CD4-positive, alpha-beta memory T cell (primary cell): ENCODE data around the gene TMEM140. TPM values are rescaled to one million over a fixed set of nuclear protein-coding genes. Genes with fewer than 3 reads are reported as not detected.

Source experiments
- CTCF ChIA-PET: fragments of 350-600 bp; sonication (Branson Sonifier 250); formaldehyde crosslinking; loops from one replicate; lab custom pipeline; 2021; ENCODE audit warnings: inconsistent platforms; ENCODE audit not compliant: partially characterized antibody; lab: Charles Lee
- POLR2A ChIA-PET: fragments of 350-600 bp; sonication (Branson Sonifier 250); formaldehyde crosslinking; loops from one replicate; lab custom pipeline; 2021; ENCODE audit not compliant: partially characterized antibody; lab: Charles Lee
- DNase-seq, 5 donors: peaks; one replicate each; pipeline versions ENCODE4 v3.0.0 to v3.0.0-alpha.2; 2020 to 2022; ENCODE audit warnings: mixed read lengths in 1 of 5
- H3K27ac ChIP-seq: one replicate; pipeline ENCODE4 v1.7.0; 2013; ENCODE audit warnings: low read depth, low read length
- H3K27me3 ChIP-seq: 2 replicates; pipeline ENCODE4 v1.7.0; 2013; ENCODE audit warnings: mild to moderate bottlenecking, low read length, moderate library complexity; ENCODE audit not compliant: insufficient read depth
- H3K36me3 ChIP-seq: 2 replicates; pipeline ENCODE4 v1.7.0; 2013; ENCODE audit warnings: mild to moderate bottlenecking, low read length, moderate library complexity; ENCODE audit not compliant: insufficient read depth
- H3K4me1 ChIP-seq: 2 replicates; pipeline ENCODE4 v1.7.0; 2013; ENCODE audit warnings: mild to moderate bottlenecking, low read length, moderate library complexity; ENCODE audit not compliant: insufficient read depth
- H3K4me3 ChIP-seq, 2 donors: one replicate each; pipeline ENCODE4 v1.7.0; 2013; ENCODE audit warnings: low read length in 2 of 2, mild to moderate bottlenecking in 1 of 2
- H3K9me3 ChIP-seq, 2 donors: one replicate each; pipeline ENCODE4 v1.7.0; 2013; ENCODE audit warnings: low read length in 2 of 2, control low read depth in 1 of 2; ENCODE audit not compliant: control insufficient read depth in 1 of 2
- H3K27ac Mint-ChIP-seq, 7 donors: one replicate each; pipeline ENCODE4 v1.8.0; 2020 to 2021; ENCODE audit warnings: mixed read lengths in 7 of 7, mild to moderate bottlenecking in 6 of 7, inconsistent platforms in 3 of 7, moderate library complexity in 3 of 7
- H3K27me3 Mint-ChIP-seq, 2 donors: one replicate each; pipeline ENCODE4 v1.8.0; 2020 to 2021; ENCODE audit warnings: mixed read lengths in 2 of 2
- H3K36me3 Mint-ChIP-seq, 2 donors: one replicate each; pipeline ENCODE4 v1.8.0; 2020 to 2021; ENCODE audit warnings: mixed read lengths in 2 of 2, inconsistent platforms in 1 of 2, mild to moderate bottlenecking in 1 of 2
- H3K4me1 Mint-ChIP-seq, 4 donors: one replicate each; pipeline ENCODE4 v1.8.0; 2020 to 2021; ENCODE audit warnings: mixed read lengths in 4 of 4, mild to moderate bottlenecking in 1 of 4
- H3K4me3 Mint-ChIP-seq, 8 donors: one replicate each; pipeline ENCODE4 v1.8.0; 2020 to 2021; ENCODE audit warnings: mixed read lengths in 8 of 8, mild to moderate bottlenecking in 7 of 8, moderate library complexity in 6 of 8, inconsistent platforms in 3 of 8
- H3K9me3 Mint-ChIP-seq, 8 donors: one replicate each; pipeline ENCODE4 v1.8.0; 2020 to 2021; ENCODE audit warnings: mixed read lengths in 8 of 8, mild to moderate bottlenecking in 5 of 8, inconsistent platforms in 3 of 8, moderate library complexity in 1 of 8
- intact Hi-C: fragments of 100-400 bp; cut with micrococcal nuclease; formaldehyde crosslinking; loops from one replicate; pipeline ENCODE4 v1.15.1; 2023
- polyA plus RNA-seq, 2 donors: library from polyadenylated mRNA; unstranded; fragments of 300-500 nt; fragmentation: Illumina TruSeq; gene quantifications; one replicate each; pipeline ENCODE4 v1.2.3, GENCODE V29; 2021
- total RNA-seq, 2 experiments: library from RNA; stranded (reverse); gene quantifications; one replicate each; pipeline ENCODE4 v1.2.3, GENCODE V29; 2021

TMEM140 gene
- total and polyA plus RNA-seq, 4 experiments from 2014 or later, result 13.6 to 31.3 (median 29.6) TPM

DNA sequence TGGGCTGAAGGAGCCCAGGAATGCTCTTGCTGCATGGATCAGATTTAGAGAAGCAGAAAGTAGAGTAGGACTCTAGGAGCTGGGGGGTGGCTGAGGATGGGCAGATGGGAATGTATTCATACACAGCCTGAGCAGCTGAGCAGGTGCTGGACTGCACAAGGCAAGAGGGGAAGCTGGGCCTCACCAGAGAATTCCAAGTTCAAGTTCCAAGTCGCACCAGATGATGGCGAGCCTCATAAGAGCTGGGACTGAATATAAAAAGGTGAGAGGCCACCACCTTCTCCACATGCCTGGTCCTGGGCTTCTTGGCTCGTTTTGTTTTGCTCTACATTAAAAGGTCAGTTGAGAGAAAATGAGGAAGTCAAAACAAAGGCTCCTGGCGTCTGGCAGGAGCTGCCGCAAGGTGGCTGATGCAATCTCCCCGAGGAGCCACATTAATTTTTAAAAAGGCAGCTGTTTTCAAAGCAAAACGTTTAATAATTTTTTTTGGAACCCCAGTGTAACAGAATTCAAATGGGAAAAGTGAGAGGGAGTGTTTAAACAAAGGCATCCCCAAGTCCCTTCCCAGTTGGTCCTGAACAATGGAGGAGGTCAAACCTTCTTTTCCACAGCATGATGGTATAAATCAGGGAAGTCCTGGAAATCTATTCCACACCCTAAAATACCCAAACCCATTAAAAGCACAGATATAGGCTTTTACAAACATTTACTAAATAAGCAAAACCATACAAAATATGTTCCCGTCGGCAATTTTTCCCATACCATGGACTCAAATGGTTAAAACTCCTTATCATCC is 13.2 kb downstream of the TMEM140 start:
- Histone ChIP-seq H3K4me1 (peaks cover 39% of the 10 kb centered on the region), H3K27ac (no peak overlapping the region), H3K36me3 (peaks cover 4% of the 10 kb centered on the region), H3K27me3 (no peaks in the 10 kb centered on the region), H3K9me3 (peaks cover 0 to 2% of the 10 kb centered on the region in 2 donors), H3K4me3 (no peak overlapping the region)
- peaks cover 67 to 73% of the 10 kb centered on the region in 2 donors for H3K36me3 Mint-ChIP-seq
- peaks cover 0 to 18% (median 11%) of the 10 kb centered on the region in 8 donors for H3K9me3 Mint-ChIP-seq
- peak overlapping the region in 2 of 8 donors; percentile 40 to 44 for H3K4me3 Mint-ChIP-seq
- ChIA-PET POLR2A (interaction anchor here (0.6 to 5.4 kb wide), 5 partner anchors 8 to 489 kb away, joined by 3 to 74 read pairs (median 5); partner anchors contain the start of genes CYREN and TMEM140), CTCF (interaction anchor here (1.7 to 12.3 kb wide), 4 partner anchors 9 to 176 kb away, joined by 6 to 162 read pairs (median 16); partner anchors contain the start of genes AGBL3, CYREN and TMEM140)
- no peak for DNase-seq
- H3K27me3 Mint-ChIP-seq, result no peaks in the 10 kb centered on the region
- H3K4me1 Mint-ChIP-seq, result peaks cover 27 to 72% (median 53%) of the 10 kb centered on the region in 4 donors
- intact Hi-C loops, result no loop called here
- H3K27ac Mint-ChIP-seq, result peak overlapping the region; percentile 52 to 85 (median 74)

DNA sequence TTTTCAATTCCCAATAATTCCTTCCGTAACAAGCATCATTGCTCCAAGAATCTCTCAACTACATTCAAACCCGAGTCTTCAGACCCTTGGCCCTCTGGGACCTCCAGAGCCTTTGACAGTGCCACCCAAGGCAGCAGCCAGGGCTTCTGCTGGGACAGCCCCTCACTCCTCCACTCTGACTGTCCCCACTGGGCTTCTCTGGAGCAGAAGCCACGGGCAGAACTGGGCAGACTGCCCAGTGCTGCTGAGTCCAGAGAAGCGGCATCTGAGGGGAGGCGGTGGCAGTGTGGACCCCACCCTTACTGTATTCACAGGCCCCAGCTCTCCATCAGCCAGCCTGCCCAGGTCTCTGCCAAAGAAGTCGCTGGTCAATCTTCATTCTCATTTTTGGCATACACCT is 13.8 kb downstream of the TMEM140 start:
- Mint-ChIP-seq H3K27ac (peak overlapping the region in 4 of 7 donors; percentile 52 to 81 (median 67)), H3K4me1 (peaks cover 28 to 74% (median 56%) of the 10 kb centered on the region in 4 donors), H3K4me3 (peak overlapping the region in 1 of 8 donors; percentile 44), H3K9me3 (peaks cover 0 to 12% (median 6%) of the 10 kb centered on the region in 8 donors), H3K36me3 (peaks cover 62 to 73% of the 10 kb centered on the region in 2 donors), H3K27me3 (no peaks in the 10 kb centered on the region)
- H3K4me1 ChIP-seq, result peaks cover 39% of the 10 kb centered on the region
- H3K9me3 ChIP-seq, result no peaks in the 10 kb centered on the region
- H3K4me3 ChIP-seq, result no peak overlapping the region
- H3K27ac ChIP-seq, result no peak overlapping the region
- H3K36me3 ChIP-seq, result peaks cover 10% of the 10 kb centered on the region
- CTCF ChIA-PET, result interaction anchor here (1.8 to 12.3 kb wide), 3 partner anchors 8 to 177 kb away, joined by 6 to 162 read pairs (median 26); partner anchors contain the start of genes AGBL3, CYREN and TMEM140
- DNase-seq, result no peak
- intact Hi-C loops, result no loop called here
- POLR2A ChIA-PET, result interaction anchor here (0.9 to 5.4 kb wide), 3 partner anchors 8 to 14 kb away, joined by 7 to 74 read pairs (median 59); partner anchors contain the start of genes CYREN and TMEM140
- no peaks in the 10 kb centered on the region for H3K27me3 ChIP-seq

DNA sequence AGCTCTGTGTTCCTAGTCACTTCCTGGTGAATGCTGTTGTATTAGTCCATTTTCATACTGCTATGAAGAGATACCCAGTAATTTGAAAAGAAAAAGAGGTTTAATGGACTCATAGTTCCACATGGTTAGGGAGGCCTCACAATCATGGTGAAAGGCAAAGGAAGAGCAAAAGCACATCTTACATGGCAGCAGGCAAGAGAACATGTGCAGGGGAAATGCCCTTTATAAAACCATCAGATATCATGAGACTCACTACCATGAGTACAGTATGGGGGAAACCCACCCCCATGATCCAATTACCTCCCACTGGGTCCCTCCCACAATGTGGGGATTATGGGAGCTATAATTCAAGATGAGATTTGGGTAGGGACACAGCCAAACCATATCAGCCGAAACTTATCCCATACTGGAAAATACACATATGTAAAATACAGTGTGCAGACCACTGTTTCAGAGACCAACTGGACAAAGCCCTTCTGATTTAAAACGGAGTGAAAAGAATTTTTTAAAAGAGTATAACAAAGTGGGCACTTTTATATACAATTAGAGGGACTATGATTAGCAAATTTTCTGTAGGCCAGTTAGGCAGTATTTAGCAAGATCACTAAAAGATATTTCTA is 14.6 kb downstream of the TMEM140 start:
- H3K27me3 Mint-ChIP-seq, result no peaks in the 10 kb centered on the region
- Histone ChIP-seq H3K36me3 (peaks cover 18% of the 10 kb centered on the region), H3K4me3 (no peak overlapping the region), H3K4me1 (peaks cover 43% of the 10 kb centered on the region), H3K9me3 (no peaks in the 10 kb centered on the region), H3K27me3 (no peaks in the 10 kb centered on the region), H3K27ac (no peak overlapping the region)
- H3K4me1 Mint-ChIP-seq, result peaks cover 30 to 73% (median 55%) of the 10 kb centered on the region in 4 donors
- ChIA-PET CTCF (interaction anchor here (1.2 to 12.3 kb wide), 3 partner anchors 8 to 177 kb away, joined by 4 to 162 read pairs (median 26); partner anchors contain the start of genes AGBL3, CYREN and TMEM140), POLR2A (interaction anchor here (0.9 to 5.1 kb wide), 3 partner anchors 7 to 175 kb away, joined by 7 to 59 read pairs (median 7); partner anchors contain the start of genes CYREN and TMEM140)
- H3K36me3 Mint-ChIP-seq, result peaks cover 59 to 74% of the 10 kb centered on the region in 2 donors
- H3K9me3 Mint-ChIP-seq, result peaks cover 0 to 6% (median 1%) of the 10 kb centered on the region in 8 donors
- H3K27ac Mint-ChIP-seq, result peak overlapping the region in 5 of 7 donors; percentile 23 to 90 (median 75)
- no peak for DNase-seq
- intact Hi-C loops, result no loop called here
- no peak overlapping the region for H3K4me3 Mint-ChIP-seq

DNA sequence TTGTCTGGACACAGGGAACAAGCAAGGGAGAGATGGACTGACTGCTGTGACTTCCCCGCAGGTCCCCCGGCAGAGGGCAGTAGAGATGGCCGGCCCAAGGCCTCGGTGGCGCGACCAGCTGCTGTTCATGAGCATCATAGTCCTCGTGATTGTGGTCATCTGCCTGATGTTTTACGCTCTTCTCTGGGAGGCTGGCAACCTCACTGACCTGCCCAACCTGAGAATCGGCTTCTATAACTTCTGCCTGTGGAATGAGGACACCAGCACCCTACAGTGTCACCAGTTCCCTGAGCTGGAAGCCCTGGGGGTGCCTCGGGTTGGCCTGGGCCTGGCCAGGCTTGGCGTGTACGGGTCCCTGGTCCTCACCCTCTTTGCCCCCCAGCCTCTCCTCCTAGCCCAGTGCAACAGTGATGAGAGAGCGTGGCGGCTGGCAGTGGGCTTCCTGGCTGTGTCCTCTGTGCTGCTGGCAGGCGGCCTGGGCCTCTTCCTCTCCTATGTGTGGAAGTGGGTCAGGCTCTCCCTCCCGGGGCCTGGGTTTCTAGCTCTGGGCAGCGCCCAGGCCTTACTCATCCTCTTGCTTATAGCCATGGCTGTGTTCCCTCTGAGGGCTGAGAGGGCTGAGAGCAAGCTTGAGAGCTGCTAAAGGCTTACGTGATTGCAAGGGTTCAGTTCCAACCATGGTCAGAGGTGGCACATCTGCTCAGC is 16.6 kb downstream of the TMEM140 start:
- Histone ChIP-seq H3K27me3 (no peaks in the 10 kb centered on the region), H3K9me3 (no peaks in the 10 kb centered on the region), H3K4me1 (peaks cover 42% of the 10 kb centered on the region), H3K27ac (no peak overlapping the region), H3K36me3 (peaks cover 22% of the 10 kb centered on the region), H3K4me3 (no peak overlapping the region)
- peaks cover 66 to 84% of the 10 kb centered on the region in 2 donors for H3K36me3 Mint-ChIP-seq
- peaks cover 0 to 6% (median 1%) of the 10 kb centered on the region in 8 donors for H3K9me3 Mint-ChIP-seq
- H3K27me3 Mint-ChIP-seq, result no peaks in the 10 kb centered on the region
- intact Hi-C loops, result no loop called here
- DNase-seq, result no peak
- peaks cover 43 to 82% (median 60%) of the 10 kb centered on the region in 4 donors for H3K4me1 Mint-ChIP-seq
- ChIA-PET CTCF (interaction anchor here (0.6 to 12.3 kb wide), 4 partner anchors 15 to 179 kb away, joined by 3 to 162 read pairs (median 58); partner anchors contain the start of genes AGBL3 and TMEM140), POLR2A (interaction anchor here (1.0 to 9.4 kb wide), 5 partner anchors 16 to 519 kb away, joined by 3 to 215 read pairs (median 4); partner anchors contain the start of genes TMEM140 and WDR91)
- peak overlapping the region in 1 of 8 donors; percentile 51 for H3K4me3 Mint-ChIP-seq
- H3K27ac Mint-ChIP-seq, result peak overlapping the region; percentile 42 to 85 (median 71)

DNA sequence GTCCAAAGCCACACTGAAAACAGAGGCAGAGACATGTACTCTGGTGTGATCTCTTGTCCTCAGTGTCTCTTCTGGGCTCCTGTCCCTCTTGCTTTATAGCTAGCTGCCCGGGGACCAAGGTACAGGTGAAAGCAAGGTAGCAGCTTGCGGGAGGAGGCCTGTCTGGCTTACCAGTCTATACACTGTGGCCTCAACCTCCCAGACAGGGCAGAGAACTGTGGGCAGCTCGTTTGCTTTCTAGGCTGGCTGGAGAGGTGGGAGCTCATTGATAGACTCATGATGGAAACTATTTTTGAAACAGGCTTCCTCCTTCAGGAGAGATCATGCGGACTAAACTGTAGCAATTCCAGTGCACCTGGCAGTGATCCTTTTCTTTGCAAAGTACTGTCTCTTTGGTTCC is 18.0 kb downstream of the TMEM140 start:
- Histone ChIP-seq H3K4me3 (no peak overlapping the region), H3K4me1 (peaks cover 34% of the 10 kb centered on the region), H3K9me3 (no peaks in the 10 kb centered on the region), H3K36me3 (peaks cover 22% of the 10 kb centered on the region), H3K27me3 (no peaks in the 10 kb centered on the region), H3K27ac (no peak overlapping the region)
- Mint-ChIP-seq H3K4me3 (no peak overlapping the region), H3K9me3 (peaks cover 0 to 6% (median 2%) of the 10 kb centered on the region in 8 donors), H3K27ac (peak overlapping the region in 5 of 7 donors; percentile 51 to 96 (median 61)), H3K36me3 (peaks cover 58 to 78% of the 10 kb centered on the region in 2 donors), H3K4me1 (peaks cover 36 to 78% (median 52%) of the 10 kb centered on the region in 4 donors), H3K27me3 (no peaks in the 10 kb centered on the region)
- intact Hi-C loops, result no loop called here
- no peak for DNase-seq
- CTCF ChIA-PET, result interaction anchor here (8.3 to 12.3 kb wide), 2 partner anchors 17 to 181 kb away, joined by 113 to 162 read pairs; partner anchors contain the start of genes AGBL3 and TMEM140
- POLR2A ChIA-PET, result interaction anchor here (1.0 to 9.4 kb wide), 3 partner anchors 17 to 179 kb away, joined by 3 to 215 read pairs (median 4); partner anchors contain the start of genes TMEM140 and WDR91

DNA sequence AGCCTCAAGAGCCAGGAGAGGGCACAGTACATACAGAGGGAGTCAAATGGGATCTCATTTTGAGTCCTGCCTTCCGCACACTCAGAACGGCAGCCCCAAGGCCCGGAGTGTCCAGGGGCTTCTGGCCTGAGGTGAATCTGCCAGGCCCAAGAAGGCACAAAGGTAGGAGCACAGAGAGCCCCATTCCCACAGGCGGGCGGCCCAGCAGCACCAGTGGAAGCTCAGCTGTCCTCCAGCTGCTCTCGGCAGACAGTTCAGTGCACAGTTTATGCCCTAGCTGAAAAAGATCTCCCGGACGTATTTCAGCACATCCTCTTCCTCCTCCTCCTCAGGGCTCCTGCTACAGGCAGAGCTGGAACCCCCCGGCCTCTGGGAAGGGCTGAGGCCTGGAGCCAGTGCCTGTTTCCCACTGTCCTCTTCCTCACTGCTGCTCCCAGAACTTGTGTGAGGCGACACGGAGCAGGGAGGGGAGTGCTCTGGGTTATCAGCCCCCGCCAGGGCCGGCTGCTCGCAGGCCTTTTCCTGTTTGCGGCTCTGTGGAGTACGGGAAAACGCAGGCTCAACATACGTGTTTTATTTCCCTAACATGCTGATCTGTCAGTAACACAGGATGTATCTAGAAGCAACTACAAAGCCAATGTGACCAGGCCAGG is 18.6 kb downstream of the TMEM140 start:
- Mint-ChIP-seq H3K27ac (peak overlapping the region; percentile 47 to 96 (median 88)), H3K4me3 (peak overlapping the region in 1 of 8 donors; percentile 64), H3K27me3 (no peaks in the 10 kb centered on the region), H3K36me3 (peaks cover 52 to 74% of the 10 kb centered on the region in 2 donors), H3K4me1 (peaks cover 37 to 77% (median 53%) of the 10 kb centered on the region in 4 donors), H3K9me3 (peaks cover 0 to 6% (median 2%) of the 10 kb centered on the region in 8 donors)
- no peaks in the 10 kb centered on the region for H3K9me3 ChIP-seq
- peaks cover 37% of the 10 kb centered on the region for H3K4me1 ChIP-seq
- no peak overlapping the region for H3K27ac ChIP-seq
- intact Hi-C loops, result no loop called here
- H3K36me3 ChIP-seq, result peaks cover 22% of the 10 kb centered on the region
- ChIA-PET CTCF (interaction anchor here (5.5 to 12.3 kb wide), 3 partner anchors 10 to 181 kb away, joined by 54 to 162 read pairs (median 113); partner anchors contain the start of genes AGBL3 and TMEM140), POLR2A (interaction anchor here (9.4 kb wide), 1 partner anchor 18 kb away, joined by 215 read pairs; the partner anchor contains the start of gene TMEM140)
- H3K4me3 ChIP-seq, result no peak overlapping the region
- H3K27me3 ChIP-seq, result no peaks in the 10 kb centered on the region
- DNase-seq, result no peak
